H1 (cell line): ENCODE data around the gene CNGA2. TPM values are rescaled to one million over a fixed set of nuclear protein-coding genes. Genes with fewer than 3 reads are reported as not detected.

Experiments
- ASH2L ChIP-seq: fragments of 200-600, 300-600 bp; sonication (generic); IDR thresholded peaks from one replicate; pipeline ENCODE4 v1.7.1; 2017; ENCODE audit warnings: low read length
- CBX5 ChIP-seq: fragments of 300-800, 300-1000 bp; sonication (generic); IDR thresholded peaks from 2 replicates; pipeline ENCODE4 v1.7.1; 2016; ENCODE audit warnings: antibody characterized with exemption, low read length, low read depth
- CTBP2 ChIP-seq: IDR thresholded peaks from 2 replicates; pipeline ENCODE4 v1.7.0; 2011; ENCODE audit warnings: borderline replicate concordance, mild to moderate bottlenecking, moderate library complexity, mixed read lengths, low read length; ENCODE audit not compliant: insufficient read depth, insufficient read length
- polyA plus RNA-seq, 7 experiments: library from polyadenylated mRNA; depleted of rRNA in 3 of 7; stranded (reverse) in 5 of 7; unstranded in 2 of 7; fragments of >200 nt in 5 of 7; fragments of 200-250 nt in 2 of 7; gene quantifications; 1 replicate in 5 of 7; 2 replicates in 1 of 7; 4 replicates in 1 of 7; pipeline versions ENCODE4 v1.2.1 to v1.2.3, GENCODE V29; 2011 to 2013; ENCODE audit warnings: missing spikeins in 2 of 7, mixed read lengths in 2 of 7
- total RNA-seq: library from RNA; stranded (reverse); fragmentation: NEBNext Ultra II Directional; extraction: Animal tissue kit (Norgen Biotek cat#: 25700); gene quantifications from 2 replicates; pipeline ENCODE4 v1.2.1, GENCODE V29; 2021
- TF ChIP-seq, protein P1 (sequence below): fragments of 300-600 bp; sonication (generic); IDR thresholded peaks from 2 replicates; pipeline ENCODE4 v1.7.1; 2012; ENCODE audit warnings: low read length, moderate library complexity, mild to moderate bottlenecking, inconsistent platforms; ENCODE audit not compliant: insufficient replicate concordance

CNGA2 gene
- total and polyA plus RNA-seq, 2 of the 8 experiments (the other 6 are each of a cell fraction or from before 2014, with no cell fraction given): not detected

DNA sequence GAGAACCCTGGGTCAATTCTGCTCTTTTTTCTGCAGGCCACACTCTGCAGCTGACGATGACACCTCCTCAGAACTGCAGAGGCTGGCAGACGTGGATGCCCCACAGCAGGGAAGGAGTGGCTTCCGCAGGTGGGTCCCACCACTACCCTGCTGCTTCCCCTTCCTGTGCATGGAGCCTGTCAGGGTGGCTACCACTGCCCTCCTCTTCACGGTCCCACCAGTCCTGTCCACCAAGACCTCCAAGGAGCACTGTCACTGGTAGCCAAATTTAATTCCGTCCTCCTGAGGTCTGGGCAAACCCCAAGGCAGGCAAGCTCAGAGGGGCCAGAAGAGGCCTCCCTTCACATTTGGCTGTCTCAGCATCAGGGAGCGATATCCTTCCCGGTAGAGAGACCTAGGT, 4.2 kb downstream of the CNGA2 start (continued):
- TF ChIP-seq, protein P1, sequence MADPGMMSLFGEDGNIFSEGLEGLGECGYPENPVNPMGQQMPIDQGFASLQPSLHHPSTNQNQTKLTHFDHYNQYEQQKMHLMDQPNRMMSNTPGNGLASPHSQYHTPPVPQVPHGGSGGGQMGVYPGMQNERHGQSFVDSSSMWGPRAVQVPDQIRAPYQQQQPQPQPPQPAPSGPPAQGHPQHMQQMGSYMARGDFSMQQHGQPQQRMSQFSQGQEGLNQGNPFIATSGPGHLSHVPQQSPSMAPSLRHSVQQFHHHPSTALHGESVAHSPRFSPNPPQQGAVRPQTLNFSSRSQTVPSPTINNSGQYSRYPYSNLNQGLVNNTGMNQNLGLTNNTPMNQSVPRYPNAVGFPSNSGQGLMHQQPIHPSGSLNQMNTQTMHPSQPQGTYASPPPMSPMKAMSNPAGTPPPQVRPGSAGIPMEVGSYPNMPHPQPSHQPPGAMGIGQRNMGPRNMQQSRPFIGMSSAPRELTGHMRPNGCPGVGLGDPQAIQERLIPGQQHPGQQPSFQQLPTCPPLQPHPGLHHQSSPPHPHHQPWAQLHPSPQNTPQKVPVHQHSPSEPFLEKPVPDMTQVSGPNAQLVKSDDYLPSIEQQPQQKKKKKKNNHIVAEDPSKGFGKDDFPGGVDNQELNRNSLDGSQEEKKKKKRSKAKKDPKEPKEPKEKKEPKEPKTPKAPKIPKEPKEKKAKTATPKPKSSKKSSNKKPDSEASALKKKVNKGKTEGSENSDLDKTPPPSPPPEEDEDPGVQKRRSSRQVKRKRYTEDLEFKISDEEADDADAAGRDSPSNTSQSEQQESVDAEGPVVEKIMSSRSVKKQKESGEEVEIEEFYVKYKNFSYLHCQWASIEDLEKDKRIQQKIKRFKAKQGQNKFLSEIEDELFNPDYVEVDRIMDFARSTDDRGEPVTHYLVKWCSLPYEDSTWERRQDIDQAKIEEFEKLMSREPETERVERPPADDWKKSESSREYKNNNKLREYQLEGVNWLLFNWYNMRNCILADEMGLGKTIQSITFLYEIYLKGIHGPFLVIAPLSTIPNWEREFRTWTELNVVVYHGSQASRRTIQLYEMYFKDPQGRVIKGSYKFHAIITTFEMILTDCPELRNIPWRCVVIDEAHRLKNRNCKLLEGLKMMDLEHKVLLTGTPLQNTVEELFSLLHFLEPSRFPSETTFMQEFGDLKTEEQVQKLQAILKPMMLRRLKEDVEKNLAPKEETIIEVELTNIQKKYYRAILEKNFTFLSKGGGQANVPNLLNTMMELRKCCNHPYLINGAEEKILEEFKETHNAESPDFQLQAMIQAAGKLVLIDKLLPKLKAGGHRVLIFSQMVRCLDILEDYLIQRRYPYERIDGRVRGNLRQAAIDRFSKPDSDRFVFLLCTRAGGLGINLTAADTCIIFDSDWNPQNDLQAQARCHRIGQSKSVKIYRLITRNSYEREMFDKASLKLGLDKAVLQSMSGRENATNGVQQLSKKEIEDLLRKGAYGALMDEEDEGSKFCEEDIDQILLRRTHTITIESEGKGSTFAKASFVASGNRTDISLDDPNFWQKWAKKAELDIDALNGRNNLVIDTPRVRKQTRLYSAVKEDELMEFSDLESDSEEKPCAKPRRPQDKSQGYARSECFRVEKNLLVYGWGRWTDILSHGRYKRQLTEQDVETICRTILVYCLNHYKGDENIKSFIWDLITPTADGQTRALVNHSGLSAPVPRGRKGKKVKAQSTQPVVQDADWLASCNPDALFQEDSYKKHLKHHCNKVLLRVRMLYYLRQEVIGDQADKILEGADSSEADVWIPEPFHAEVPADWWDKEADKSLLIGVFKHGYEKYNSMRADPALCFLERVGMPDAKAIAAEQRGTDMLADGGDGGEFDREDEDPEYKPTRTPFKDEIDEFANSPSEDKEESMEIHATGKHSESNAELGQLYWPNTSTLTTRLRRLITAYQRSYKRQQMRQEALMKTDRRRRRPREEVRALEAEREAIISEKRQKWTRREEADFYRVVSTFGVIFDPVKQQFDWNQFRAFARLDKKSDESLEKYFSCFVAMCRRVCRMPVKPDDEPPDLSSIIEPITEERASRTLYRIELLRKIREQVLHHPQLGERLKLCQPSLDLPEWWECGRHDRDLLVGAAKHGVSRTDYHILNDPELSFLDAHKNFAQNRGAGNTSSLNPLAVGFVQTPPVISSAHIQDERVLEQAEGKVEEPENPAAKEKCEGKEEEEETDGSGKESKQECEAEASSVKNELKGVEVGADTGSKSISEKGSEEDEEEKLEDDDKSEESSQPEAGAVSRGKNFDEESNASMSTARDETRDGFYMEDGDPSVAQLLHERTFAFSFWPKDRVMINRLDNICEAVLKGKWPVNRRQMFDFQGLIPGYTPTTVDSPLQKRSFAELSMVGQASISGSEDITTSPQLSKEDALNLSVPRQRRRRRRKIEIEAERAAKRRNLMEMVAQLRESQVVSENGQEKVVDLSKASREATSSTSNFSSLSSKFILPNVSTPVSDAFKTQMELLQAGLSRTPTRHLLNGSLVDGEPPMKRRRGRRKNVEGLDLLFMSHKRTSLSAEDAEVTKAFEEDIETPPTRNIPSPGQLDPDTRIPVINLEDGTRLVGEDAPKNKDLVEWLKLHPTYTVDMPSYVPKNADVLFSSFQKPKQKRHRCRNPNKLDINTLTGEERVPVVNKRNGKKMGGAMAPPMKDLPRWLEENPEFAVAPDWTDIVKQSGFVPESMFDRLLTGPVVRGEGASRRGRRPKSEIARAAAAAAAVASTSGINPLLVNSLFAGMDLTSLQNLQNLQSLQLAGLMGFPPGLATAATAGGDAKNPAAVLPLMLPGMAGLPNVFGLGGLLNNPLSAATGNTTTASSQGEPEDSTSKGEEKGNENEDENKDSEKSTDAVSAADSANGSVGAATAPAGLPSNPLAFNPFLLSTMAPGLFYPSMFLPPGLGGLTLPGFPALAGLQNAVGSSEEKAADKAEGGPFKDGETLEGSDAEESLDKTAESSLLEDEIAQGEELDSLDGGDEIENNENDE: no peak
- TF ChIP-seq ASH2L: no peak
- TF ChIP-seq CTBP2: no peak
- no peak for TF ChIP-seq CBX5
